Left colon (tissue), 2 donors: ENCODE results near the gene GSPT1. TPM values are rescaled to one million over a fixed set of nuclear protein-coding genes. Genes with fewer than 3 reads are reported as not detected.

Experiments
- ATAC-seq: fragments of 200-7000 bp; cut with Tn5 transposase; one replicate; pipeline ENCODE4 v1.9.1; 2020; ENCODE audit warnings: mild to moderate bottlenecking, moderate library complexity
- DNase-seq, 2 donors: peaks; one replicate each; pipeline ENCODE4 v3.0.0-alpha.2; 2020
- intact Hi-C, 2 donors: fragments of 100-400 bp; cut with DNase I in 1 of 2; cut with micrococcal nuclease in 1 of 2; formaldehyde crosslinking; loops; one replicate each; pipeline versions ENCODE4 v1.11.2 to v1.14.0; 2022; cut with DNase I, micrococcal nuclease
- total RNA-seq, 2 donors: library from RNA; stranded (reverse); fragmentation: NEBNext Ultra II Directional; extraction: Animal tissue kit (Norgen Biotek cat#: 25700); gene quantifications; one replicate each; pipeline ENCODE4 v1.2.1, GENCODE V29; 2021
- donor health status: DM: no; HTN: no; CAD: no.
- donor health status: DM: yes; HTN: yes; CAD: no.

Gene GSPT1
- total RNA-seq, 2 donors from 2014 or later, result 105 to 121 TPM

DNA sequence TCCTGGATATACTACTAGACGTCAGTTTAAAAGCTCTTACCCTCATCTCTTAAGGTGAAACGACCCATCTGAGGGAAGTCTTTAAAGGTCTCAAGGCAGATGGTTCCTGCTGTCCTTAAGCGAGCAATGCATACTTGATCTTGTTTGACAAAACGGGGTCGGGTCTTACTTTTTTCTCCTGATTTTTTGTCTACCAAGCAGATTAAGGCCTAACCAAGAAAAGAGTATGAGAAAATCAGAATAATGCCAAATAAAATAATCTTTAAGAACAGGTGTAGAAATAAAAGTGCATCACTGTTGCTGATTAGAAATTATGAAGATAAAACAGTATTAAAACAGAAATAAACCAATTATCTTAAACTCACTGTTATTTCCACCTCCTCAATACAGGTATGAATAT, 40.0 kb downstream of the GSPT1 start:
- DNase-seq, result no peak
- ATAC-seq, result no peak

DNA sequence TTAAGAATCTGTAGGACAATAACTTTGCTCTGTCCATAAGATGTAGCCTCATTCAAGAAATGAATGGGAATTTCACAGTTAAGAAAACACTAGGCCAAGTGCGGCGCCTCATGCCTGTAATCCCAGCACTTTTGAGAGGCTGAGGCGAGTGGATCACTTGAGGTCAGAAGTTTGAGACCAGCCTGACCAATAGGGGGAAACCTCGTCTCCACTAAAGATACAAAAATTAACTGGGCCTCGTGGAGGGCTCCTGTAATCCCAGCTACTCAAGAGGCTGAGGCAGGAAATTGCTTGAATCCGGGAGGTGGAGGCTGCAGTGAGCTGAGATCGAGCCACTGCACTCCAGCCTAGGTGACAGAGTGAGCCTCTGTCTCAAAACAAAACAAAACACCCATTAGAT, 44.6 kb downstream of the GSPT1 start:
- DNase-seq, result no peak
- no peak for ATAC-seq
- intact Hi-C loops, result no loop called here

More for the DNA sequence above, 40.0 kb downstream of the GSPT1 start:
- intact Hi-C loops, result no loop called here

DNA sequence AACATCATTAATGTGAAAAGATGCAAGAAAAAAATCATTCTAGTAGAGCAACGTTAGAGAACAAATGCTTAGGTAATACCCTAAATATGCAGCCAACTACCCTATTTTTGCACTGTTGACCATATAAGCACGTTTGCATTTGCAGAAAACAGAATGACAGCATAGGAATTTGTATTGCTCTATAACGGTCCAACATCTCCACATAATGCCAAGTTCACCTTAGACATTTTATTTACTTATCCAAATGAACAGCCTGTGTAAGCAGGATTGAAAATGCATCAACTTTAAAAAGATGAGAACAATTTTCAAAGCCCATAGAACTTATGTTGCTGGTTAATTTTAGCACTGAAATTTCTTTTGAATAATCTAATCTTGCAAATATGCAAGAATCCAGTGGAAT, 45.4 kb downstream of the GSPT1 start:
- no peak for DNase-seq
- ATAC-seq, result no peak
- intact Hi-C loops, result no loop called here

DNA sequence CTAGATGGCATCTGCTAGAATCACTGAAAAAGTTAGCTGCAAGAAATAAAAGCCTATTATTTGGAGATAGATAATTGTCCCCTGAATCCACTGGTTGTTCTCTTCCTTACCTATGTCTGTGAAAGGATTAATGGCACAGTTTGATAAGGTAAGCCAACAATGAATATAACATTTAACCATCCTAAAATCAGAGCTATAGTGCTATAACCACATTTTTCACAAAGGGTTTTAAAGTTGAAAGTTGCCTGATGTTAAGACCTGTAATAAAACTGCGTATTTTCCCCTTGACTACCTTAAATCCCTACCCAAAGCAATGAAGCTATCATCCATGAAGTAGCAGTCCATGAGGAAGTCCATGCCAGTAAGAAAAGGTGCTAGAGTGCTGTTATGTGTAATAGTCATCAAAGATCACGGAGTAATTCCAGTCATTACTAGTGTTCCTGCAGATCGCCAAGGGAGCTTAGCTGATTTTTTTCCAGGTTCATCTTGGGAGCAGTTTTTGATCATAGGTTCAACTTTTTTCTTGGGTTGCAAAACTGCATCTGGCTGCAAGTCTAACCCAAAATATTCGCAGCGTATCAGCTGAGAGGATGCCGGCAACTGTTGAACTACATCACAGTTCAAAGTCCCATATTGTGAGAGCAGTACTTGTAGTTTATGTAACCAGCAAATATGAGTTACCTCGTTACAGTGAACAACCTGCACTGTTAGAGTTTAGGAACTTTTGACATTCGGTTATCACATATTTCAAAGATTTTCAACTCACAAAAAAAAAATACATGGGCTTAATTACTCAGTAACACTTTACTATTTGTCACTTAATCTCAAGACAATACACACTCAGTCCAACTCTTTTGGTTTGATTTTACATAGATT, 46.2 kb downstream of the GSPT1 start:
- peak; percentile 72 for ATAC-seq
- intact Hi-C loops, result no loop called here
- DNase-seq, result no peak

GRCh38 chr16:11868412-11868980, 47.3 kb downstream of the GSPT1 start:
- DNase-seq (no peak), ATAC-seq (no peak)
- intact Hi-C loops, result no loop called here

DNA sequence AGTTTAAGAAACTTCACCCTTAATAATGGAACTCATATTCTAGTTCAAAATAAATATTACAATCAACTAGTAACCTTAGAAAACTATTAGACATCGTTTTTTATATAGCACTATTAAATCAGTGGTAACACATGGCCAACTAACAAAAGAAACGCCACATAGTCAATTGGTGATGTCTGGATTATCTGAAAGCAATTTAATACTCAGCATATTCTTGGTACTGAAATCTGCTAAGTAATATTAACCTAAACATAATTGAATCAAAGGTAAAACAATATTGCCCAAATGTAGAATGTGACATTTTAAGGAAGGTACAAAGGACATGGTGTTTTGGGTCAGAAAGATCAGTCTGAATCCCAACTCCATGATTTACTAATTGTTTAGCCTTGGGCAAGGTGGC, 53.3 kb downstream of the GSPT1 start:
- ATAC-seq (no peak), DNase-seq (no peak)
- intact Hi-C loops, result no loop called here

DNA sequence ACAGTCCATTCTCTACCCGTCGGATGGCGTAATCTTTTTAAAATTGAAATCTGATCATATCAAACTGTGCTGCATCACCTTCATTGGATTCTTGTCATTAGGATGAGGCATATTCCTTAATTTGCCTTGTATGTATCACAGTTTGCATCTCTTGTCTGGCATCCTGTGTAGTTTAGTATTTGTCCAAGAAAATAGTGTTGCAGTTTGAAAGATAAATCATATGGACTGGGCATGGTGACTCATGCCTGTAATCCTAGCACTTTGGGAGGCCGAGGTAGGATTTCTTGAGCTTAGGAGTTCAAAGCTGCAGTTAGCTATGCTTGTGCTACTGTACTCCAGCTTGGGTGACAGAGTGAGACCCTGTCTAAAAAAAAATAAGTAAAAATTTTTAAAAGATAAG, 58.6 kb downstream of the GSPT1 start:
- ATAC-seq, result no peak
- intact Hi-C loops, result no loop called here
- DNase-seq, result no peak

DNA sequence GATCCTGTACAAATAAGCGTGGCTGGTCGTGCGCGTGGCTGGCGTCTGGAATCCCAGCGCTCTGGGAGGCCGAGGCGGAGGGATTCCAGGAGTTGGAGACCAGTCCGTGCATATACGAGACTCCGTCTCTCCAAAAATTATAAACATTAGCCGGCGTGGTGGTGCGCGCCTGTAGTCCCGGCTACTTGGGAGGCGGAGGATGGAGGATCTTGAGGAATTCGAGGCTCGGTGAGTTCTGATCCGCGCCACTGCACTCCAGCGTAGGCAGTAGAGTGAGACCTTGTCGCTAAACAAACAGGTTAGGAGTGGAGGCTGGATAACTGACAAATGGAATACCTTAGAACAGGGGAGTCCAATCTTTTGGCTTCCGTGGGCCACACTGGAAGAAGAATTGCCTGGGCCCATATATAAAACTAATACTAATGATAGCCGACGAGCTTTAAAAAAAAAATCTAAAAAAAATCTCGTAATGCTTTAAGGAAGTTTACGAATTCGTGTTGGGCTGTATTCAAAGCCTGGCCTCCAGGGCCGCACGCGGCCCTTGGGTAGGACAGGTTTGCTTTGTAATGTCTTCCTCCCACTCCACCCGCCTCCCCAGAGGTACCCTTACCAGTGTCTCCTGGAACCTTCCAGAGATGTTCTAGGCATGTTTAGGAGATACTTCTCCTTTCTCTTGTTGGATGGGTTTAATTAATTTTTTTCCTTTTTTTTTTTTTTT, 63.5 kb downstream of the GSPT1 start:
- no peak for ATAC-seq
- intact Hi-C loops, result no loop called here
- no peak for DNase-seq

DNA sequence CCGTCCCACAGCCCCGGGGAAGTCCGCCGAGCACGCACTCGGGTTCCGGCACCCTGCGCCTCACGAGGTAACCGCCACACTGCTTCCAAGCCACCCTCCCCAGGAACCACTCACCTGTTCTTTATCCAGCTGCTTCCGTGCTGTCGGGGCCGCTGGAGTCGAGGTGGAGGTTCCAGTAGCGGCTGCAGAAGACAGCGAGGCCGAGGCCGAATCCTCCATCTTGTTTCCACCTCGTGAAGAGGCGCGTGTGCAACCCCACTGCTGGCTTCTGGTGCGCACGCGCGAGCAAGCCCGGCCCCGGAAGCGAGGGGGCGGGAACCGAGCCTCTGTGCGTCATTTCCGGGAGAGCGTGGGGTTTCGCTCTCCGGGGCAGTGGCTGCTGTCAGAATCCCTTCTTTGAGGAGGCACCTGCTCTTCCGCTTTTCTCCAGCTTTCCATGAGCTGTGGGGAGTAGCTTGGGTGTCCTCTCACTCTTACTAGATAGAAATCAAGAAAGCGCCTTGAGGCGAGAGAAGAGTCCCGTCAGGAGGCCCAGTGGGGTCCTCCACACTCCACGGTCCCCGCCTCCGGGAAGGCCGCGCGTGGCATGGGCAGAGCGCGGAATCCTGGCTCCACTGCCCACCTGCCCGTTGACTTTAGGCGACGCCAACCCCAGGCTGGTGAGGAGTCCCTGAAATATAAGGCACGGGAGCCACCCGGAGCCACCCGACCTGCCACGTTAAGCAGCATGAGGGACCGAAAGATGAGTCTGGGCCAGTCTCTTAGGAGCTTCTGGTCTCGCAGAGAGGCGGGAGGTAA, 64.3 kb downstream of the GSPT1 start, which contains the start of gene RSL1D1:
Gene RSL1D1 (minus strand): TSS at position 249 of the 798 bp plus-strand sequence. CDS start 30 bp downstream, at position 219.
- ATAC-seq (peak; percentile 98), DNase-seq (peak; percentile 90 to 92)
- intact Hi-C loops, result no loop called here

- DNase-seq (no peak), ATAC-seq (no peak)
- intact Hi-C loops, result no loop called here
These were observed 66.9 kb downstream of the GSPT1 start for GRCh38 chr16:11848842-11849241.

DNA sequence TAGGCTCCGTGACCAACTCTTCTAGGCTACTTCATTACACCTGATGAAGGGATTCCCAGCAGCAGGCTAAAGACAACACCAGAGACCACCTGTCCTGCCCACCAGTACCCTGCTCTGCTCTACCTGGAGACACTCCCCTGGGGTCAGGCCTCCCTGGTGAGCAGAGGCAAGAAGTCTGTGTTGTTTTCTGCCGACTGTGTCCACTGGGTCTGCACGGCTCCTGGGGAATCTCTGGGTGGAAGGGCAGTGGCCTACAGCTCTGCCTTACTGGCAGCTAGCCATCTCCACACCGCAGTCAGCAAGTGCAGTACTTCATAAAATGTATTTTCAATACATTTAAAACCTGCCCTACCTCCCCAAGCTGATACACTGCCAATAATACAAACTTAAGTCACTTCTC, 71.3 kb downstream of the GSPT1 start:
- DNase-seq (no peak), ATAC-seq (no peak)
- intact Hi-C loops, result no loop called here

DNA sequence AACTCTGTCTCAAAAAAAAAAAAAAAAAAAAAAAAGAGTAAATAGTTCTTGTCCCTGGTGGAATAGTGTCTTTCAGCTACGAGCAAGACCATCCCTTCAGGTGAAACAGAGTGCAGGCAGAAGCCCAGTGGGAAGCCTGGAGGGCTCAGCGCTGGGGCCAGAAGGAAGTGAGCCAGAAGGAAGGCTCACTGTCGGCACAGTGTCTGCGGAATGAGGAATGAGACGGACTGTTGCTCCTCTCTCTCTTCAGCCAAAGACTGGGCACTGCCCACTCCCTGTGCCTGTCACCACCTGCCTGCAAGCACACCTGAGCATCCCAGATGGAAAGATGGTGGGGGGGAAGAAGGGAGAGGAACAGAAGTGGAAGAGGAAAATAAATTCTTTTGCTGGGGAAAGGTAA, 71.9 kb downstream of the GSPT1 start:
- ATAC-seq, result no peak
- no peak for DNase-seq
- intact Hi-C loops, result no loop called here

GRCh38 chr16:11843206-11843605, 72.5 kb downstream of the GSPT1 start:
- intact Hi-C loops, result no loop called here
- ATAC-seq (no peak), DNase-seq (no peak)

DNA sequence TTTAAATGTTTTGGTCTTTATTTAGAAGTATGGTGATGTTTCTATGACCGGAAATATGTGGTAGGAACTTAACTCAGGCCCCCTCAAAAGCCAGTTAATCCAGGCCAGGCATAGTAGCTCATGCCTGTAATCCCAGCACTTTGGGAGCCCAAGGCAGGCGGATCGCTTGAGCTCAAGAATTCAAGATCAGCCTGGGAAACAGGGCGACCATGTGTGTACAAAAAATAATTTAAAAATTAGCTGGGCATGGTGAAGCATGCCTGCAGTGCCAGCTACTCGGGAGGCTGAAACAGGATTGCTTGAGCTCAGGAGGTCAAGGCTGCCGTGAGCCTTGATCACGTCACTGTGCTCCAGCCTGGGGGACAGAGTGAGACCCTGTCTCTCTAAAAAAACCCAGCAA, 74.7 kb downstream of the GSPT1 start:
- ATAC-seq (no peak), DNase-seq (no peak)
- intact Hi-C loops, result no loop called here

GRCh38 chr16:11836650-11837244, 79.0 kb downstream of the GSPT1 start:
- ATAC-seq (no peak), DNase-seq (no peak)
- intact Hi-C loops, result no loop called here

DNA sequence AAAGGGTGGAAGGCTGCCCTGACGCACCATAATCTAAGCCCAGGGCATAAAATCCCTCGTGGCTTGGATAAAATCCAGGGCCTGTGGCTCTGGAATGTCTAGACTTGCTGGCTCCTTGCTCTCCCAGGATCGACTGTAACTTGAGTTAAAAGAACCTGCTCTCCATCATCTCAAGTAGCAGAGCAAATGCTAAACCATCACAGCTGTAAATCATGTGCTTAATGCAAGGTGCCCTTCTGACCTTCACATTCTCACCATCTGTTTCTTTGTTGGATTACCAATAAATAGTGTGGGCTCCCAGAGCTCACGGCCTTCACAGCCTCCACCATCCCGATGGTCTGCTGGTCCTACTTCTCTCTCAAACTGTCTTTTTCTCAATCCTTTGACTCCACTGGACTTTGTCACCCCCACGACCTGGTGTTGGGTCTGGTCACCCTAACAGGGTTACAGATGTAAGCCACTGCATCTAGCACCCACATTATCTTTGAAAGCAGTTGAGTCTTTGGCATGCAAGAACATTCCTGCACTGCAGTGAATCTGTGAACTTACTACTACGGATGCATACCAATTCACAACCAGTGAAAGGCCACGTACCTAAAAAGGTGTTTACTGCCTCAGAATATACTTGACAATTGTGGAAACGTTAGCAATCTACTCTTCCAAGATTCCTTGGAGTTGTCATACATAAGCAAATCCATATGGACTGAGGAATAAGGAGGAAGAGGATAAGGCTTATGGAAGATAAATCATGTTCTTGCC, 79.7 kb downstream of the GSPT1 start:
- intact Hi-C loops, result no loop called here
- DNase-seq (no peak), ATAC-seq (no peak)

GRCh38 chr16:11835309-11835708, 80.4 kb downstream of the GSPT1 start:
- no peak for DNase-seq
- ATAC-seq, result no peak
- intact Hi-C loops, result no loop called here
